Muscle layer of duodenum (tissue), 2 donors: ENCODE data around the gene PHPT1.

Experiments used
- H3K27ac ChIP-seq: one replicate; pipeline ENCODE4 v1.7.0; 2013; ENCODE audit warnings: mild to moderate bottlenecking, low read length
- H3K27me3 ChIP-seq: one replicate; pipeline ENCODE4 v1.7.0; 2013; ENCODE audit warnings: low read depth, mild to moderate bottlenecking, control low read depth, low read length
- H3K36me3 ChIP-seq, 2 donors: one replicate each; pipeline ENCODE4 v1.7.0; 2013; ENCODE audit warnings: low read length in 2 of 2, control low read depth in 1 of 2, mild to moderate bottlenecking in 1 of 2; ENCODE audit not compliant: insufficient read depth in 2 of 2, control insufficient read depth in 1 of 2
- H3K4me1 ChIP-seq, 2 donors: one replicate each; pipeline ENCODE4 v1.7.0; 2013; ENCODE audit warnings: low read length in 2 of 2, mild to moderate bottlenecking in 2 of 2, control low read depth in 1 of 2, moderate library complexity in 1 of 2; ENCODE audit not compliant: insufficient read depth in 2 of 2, control insufficient read depth in 1 of 2
- H3K4me3 ChIP-seq, 2 donors: one replicate each; pipeline ENCODE4 v1.7.0; 2013; ENCODE audit warnings: low read length in 2 of 2, low read depth in 1 of 2, mild to moderate bottlenecking in 1 of 2
- H3K9me3 ChIP-seq, 2 donors: one replicate each; pipeline ENCODE4 v1.7.0; 2013; ENCODE audit warnings: low read length in 2 of 2, control low read depth in 1 of 2, mild to moderate bottlenecking in 1 of 2; ENCODE audit not compliant: control insufficient read depth in 1 of 2
- donor health status: healthy.

PHPT1 gene

DNA sequence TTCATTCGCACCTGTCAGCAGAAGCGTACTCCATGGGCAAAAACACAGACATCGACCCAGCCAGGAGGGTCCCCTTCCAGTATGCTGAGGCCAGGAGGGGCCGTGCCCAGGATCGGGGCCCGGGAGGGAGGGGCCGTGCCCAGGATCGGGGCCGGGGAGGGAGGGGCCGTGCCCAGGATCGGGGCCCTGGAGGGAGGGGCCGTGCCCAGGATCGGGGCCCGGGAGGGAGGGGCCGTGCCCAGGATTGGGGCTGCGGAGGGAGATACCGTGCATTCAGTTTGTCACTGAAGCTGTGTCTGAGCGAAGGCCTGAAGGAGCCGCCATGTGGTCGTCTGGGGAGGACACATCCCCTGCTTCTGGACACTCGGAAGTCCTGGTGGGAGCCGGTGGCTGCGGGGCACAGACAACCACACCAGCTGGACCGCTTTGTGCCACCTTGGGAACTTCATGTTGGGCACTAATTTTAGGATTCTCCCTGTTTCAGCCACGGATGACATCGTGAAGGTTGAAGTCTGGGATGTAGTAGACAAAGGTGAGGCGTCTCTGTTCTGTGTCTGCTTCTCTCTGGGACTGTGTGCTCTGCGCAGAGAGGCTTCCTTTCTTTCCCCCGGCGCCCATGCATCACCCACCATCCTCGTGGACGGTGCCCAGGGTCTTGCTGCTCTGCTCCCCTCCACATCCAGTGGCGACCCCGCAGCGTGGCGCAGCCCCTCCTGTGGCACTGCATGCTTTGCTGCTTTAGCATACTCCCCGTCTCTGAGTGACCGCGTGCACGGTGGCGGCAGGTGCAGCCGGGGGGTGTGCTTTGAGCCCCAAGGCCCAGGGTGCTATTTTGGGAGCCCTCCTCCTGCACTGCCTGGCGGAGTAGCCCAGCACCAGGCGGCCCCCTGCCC is 23.7 kb upstream of the PHPT1 start:
- Histone ChIP-seq H3K36me3 (peaks cover 13 to 68% of the 10 kb centered on the region in 2 donors), H3K4me3 (no peak overlapping the region), H3K4me1 (peaks cover 0 to 7% of the 10 kb centered on the region in 2 donors), H3K27ac (no peak overlapping the region), H3K27me3 (no peaks in the 10 kb centered on the region), H3K9me3 (no peaks in the 10 kb centered on the region)

DNA sequence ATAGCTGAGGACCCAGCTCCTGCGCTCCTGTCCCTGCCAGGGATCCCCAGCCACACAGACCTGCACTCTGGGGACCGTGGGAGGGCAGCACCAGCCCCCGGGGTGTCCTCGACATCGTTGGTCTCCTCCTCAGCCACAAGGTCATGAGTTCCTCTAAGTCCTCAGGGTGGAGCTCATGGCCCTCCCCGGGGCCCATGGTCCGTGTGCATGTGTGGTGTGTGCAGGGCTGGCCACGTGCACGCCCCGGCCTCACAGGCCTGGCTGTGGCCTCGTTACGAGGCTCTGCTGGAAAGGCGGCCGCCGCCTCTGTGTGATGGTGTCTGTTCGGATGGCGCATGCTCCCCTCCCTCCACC is 23.0 kb upstream of the PHPT1 start:
- H3K27me3 ChIP-seq: no peaks in the 10 kb centered on the region
- no peaks in the 10 kb centered on the region for H3K9me3 ChIP-seq
- no peak overlapping the region for H3K4me3 ChIP-seq
- peaks cover 13 to 74% of the 10 kb centered on the region in 2 donors for H3K36me3 ChIP-seq
- peaks cover 0 to 1% of the 10 kb centered on the region in 2 donors for H3K4me1 ChIP-seq
- no peak overlapping the region for H3K27ac ChIP-seq

DNA sequence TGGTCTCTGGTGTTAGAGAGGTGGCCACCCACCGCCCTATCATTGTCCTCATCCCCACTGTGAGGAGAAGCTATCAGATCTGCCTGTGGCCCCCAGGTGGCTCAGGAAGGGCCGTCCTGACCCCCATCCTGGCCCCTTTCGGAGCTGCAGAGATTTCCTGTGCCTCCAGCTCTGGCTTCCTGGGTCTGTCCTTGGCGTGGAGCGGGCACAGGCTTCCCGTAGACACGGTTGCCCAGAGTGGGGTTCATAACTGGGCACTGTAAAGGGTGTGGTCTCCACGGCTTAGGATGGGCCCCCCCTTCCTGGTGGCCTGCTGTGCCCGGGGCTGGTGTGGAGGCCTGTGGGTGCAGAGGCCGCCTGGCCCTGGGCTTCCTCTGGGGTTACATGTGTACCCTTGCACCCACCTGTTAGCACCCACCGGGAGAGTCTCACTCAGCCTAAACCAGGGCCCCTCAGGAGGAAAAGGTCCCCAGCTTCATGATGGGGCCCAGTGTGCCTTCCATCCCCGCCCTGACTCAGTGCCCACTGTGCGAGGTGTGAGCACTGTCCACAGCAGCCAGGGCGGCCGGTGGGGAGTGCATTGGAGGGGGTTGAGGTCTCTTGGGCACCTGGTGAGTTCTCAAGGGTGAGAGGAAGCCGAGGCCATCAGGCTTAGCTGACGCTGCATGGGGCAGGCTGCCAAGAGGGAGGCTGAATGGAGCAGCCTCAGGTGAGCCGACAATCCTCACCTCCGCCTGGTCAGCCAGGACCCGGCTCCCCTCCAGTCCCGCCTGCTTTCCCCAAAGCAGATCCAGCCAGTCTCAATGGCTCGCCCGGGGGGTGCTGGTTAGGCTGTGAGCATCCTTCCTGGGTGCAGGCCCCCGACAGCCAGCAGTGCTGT is 22.3 kb upstream of the PHPT1 start:
- Histone ChIP-seq H3K4me1 (no peaks in the 10 kb centered on the region), H3K4me3 (no peak overlapping the region), H3K9me3 (no peaks in the 10 kb centered on the region), H3K27me3 (no peaks in the 10 kb centered on the region), H3K27ac (no peak overlapping the region), H3K36me3 (peaks cover 13 to 80% of the 10 kb centered on the region in 2 donors)

DNA sequence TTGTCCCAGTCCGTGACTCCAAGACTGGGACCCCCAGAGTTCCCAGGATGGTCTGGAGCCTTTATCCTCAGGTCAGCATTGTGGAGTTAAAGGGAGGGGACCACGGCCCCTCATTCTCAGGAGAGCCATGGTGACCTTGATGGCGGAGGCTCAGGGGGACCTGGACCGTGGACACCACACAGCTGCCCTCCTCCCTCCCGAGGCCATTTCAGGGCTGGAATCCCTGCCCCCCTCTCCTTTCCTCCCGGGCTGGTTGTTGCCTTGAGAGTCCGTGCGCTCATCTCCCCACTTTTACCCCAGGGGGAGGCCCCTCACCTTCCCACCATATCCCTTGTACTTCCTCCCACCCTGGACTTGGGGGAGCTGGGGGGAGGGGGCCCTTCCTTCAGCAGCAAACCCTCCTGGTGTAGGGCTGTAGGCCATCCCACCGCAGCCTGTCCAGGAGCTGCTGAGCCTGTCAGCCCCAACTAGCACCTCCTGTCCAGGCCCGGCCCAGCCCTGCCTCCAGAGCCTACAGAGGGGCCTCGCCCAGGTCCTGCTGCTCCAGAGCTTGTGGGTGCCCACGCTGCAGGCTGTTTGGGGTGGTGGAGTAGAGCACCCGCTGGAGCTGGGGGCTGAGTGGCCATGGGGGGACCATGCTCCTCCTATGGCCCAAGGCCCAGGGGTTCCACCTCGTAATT is 21.3 kb upstream of the PHPT1 start:
- no peak overlapping the region for H3K4me3 ChIP-seq
- peaks cover 13 to 90% of the 10 kb centered on the region in 2 donors for H3K36me3 ChIP-seq
- no peak overlapping the region for H3K27ac ChIP-seq

DNA sequence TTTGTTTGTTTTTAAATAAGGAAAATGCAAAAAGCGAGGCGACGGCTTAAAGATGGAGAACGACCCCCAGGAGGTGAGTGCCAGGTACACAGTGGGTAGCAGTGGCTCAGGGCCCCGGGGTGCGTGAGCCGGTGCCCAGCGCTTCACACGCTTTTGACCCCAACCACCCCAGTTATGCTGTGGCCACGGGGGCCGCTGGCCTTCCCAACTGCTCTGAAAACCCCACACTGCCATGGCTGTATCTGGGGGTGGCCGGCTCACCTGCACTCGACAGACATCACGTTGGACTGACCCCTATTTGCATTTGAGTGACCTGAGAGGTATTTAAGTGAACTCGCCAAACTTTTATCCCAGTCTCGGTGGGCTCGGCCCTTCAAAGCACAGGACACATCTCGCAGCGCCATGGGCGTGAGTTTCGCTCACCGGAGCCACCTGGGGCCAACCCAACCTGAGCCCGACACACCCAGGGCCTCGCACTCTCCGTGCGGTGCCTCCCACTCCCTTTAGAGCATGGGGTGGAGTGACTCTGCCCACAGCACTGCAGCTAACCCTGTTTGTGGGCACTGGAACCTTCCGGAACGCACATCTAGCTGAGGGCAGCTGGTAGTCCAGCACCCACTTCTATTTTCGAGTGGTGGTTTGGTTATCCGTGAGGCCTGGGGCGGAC is 20.6 kb upstream of the PHPT1 start:
- H3K36me3 ChIP-seq: peaks cover 13 to 88% of the 10 kb centered on the region in 2 donors
- H3K4me3 ChIP-seq: no peak overlapping the region
- H3K9me3 ChIP-seq: no peaks in the 10 kb centered on the region
- no peak overlapping the region for H3K27ac ChIP-seq
- H3K4me1 ChIP-seq: no peaks in the 10 kb centered on the region
- no peaks in the 10 kb centered on the region for H3K27me3 ChIP-seq

More for the DNA sequence above, 21.3 kb upstream of the PHPT1 start:
- H3K27me3 ChIP-seq: no peaks in the 10 kb centered on the region
- no peaks in the 10 kb centered on the region for H3K9me3 ChIP-seq
- no peaks in the 10 kb centered on the region for H3K4me1 ChIP-seq

DNA sequence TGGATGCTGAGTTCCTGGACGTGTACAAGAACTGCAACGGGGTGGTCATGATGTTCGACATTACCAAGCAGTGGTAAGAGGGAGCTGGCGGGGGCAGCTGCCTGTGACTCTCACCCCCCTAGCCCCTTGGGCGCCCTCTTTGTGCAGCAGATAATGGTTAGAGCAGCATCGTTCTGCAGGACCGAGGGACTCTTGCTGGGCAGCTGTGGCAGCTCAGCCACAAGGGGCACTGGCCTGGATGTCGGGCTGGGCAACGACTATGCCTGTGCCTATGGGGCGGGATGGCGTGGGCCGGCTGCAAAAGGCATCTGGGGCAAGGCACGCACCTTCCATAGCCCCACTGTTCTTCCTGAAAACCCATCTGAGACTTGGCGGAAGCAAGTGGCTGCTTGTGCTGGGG is 19.8 kb upstream of the PHPT1 start:
- H3K36me3 ChIP-seq: peaks cover 13 to 83% of the 10 kb centered on the region in 2 donors
- H3K4me3 ChIP-seq: no peak overlapping the region
- no peaks in the 10 kb centered on the region for H3K27me3 ChIP-seq
- no peak overlapping the region for H3K27ac ChIP-seq
- no peaks in the 10 kb centered on the region for H3K9me3 ChIP-seq
- no peaks in the 10 kb centered on the region for H3K4me1 ChIP-seq

DNA sequence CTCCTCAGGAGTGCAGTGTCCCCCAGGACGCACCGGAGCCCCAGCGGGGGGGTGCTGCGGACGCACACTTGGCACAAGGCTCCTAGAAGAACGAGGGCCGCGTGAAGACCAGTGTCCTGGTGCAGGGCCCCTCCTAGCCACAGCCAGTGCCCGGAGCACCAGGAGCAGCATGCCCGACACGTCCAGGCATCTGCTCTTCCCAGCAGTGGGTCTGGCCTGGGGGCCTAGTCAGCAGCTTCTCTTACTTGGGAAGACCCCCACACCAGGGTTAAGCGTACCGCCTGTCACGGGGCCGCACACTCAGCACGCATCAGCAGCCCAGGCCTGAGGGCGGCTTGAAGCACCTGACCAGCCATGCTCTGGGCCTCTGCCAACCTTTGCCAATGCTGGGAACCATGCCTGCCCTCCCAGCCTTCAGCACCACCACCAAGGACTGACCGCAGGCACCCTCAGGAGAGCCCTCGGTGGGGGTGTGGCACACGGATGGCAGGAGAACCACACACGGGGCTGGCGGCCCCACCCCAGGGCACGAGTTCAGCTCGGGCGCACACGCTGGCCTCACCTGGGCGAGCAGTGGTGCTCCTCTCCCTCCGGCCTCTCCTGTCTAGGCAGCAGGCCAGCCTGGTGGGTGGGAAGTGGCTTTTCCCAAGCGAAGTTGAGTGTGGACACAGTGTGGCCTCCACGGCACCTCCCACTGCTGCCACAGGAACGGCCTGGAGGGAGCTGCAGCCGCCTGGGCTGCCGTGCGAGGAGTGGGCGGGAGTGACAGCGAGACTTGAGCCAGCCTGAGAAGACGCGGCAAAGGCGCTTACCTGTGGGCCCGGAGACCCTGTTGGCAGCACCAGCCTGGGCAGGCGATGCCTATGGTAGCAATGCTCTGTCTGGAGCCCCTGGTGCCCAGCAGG is 19.0 kb upstream of the PHPT1 start:
- Histone ChIP-seq H3K9me3 (no peaks in the 10 kb centered on the region), H3K4me1 (no peaks in the 10 kb centered on the region), H3K36me3 (peaks cover 13 to 77% of the 10 kb centered on the region in 2 donors), H3K4me3 (no peak overlapping the region), H3K27me3 (no peaks in the 10 kb centered on the region), H3K27ac (no peak overlapping the region)

DNA sequence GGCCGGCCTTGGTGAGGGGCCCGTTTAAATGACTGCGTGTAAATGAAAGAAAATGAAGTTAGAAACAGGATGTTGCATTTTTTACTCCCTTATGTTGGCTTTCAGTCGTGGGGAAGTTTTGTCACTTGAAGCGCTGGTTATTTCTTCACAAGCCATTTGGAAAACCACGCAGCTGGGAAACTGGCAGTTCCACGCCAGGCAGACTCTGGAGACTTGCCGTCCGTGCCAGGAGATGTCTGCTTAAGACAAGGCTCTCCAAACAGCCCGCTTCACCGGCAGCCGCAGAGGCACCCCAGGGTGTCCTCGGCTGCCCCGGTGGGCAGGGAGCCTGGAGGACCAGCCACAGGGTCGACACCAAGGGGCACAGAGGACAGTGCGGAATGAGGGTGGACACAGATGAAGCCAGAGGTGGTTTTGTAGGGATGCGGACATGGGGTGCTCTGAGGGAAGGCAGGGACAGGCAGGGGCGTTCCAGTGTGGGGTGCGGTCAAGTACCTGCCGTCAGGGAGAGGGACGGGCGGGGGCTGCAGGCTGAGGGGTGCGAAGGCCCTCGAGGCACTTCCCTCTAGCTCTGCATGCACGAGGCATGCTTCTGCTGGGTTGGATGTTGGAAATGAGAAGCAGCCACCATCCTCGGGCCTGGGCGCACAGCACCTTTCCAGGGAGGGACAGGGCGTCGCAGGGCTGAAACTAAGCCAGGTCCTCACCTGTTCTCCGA is 18.0 kb upstream of the PHPT1 start:
- no peaks in the 10 kb centered on the region for H3K4me1 ChIP-seq
- H3K4me3 ChIP-seq: no peak overlapping the region
- peaks cover 13 to 70% of the 10 kb centered on the region in 2 donors for H3K36me3 ChIP-seq
- H3K27me3 ChIP-seq: no peaks in the 10 kb centered on the region
- no peaks in the 10 kb centered on the region for H3K9me3 ChIP-seq
- H3K27ac ChIP-seq: no peak overlapping the region

DNA sequence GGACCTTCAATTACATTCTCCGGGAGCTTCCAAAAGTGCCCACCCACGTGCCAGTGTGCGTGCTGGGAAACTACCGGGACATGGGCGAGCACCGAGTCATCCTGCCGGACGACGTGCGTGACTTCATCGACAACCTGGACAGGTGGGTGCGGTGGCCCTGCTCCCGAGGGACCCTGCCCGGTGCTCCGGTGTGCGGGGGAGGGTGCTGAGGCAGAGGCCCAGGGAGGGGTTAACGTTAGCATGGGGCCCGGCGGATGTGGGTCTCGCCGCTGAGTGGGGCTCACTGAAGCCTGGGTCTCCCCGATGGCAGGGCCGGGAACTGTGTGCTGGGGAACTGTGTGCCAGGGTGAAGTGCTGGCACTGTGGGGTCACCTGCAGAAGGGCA is 17.5 kb upstream of the PHPT1 start:
- Histone ChIP-seq H3K4me1 (no peaks in the 10 kb centered on the region), H3K4me3 (no peak overlapping the region), H3K27me3 (no peaks in the 10 kb centered on the region), H3K36me3 (peaks cover 13 to 69% of the 10 kb centered on the region in 2 donors), H3K9me3 (no peaks in the 10 kb centered on the region), H3K27ac (no peak overlapping the region)

DNA sequence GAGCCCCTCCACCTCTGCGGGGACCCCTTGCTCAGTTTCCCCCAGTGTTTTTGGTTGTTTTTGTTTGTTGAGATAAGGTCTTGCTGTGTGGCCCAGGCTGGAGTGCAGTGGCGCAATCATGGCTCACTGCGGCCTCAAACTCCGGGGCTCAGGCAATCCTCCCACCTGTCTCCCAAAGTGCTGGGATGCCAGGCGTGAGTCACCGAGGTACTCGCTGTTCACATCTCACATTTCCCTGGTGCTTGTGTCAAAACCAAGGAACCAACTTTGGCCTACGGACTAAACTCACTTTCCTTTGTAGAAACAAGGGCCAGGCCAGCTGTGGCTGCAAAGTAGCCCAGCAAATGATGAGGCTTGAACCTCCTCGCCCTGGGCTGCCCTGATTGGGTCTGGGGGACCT is 16.6 kb upstream of the PHPT1 start:
- Histone ChIP-seq H3K27ac (no peak overlapping the region), H3K4me3 (no peak overlapping the region), H3K36me3 (peaks cover 13 to 62% of the 10 kb centered on the region in 2 donors), H3K4me1 (no peaks in the 10 kb centered on the region), H3K27me3 (no peaks in the 10 kb centered on the region), H3K9me3 (no peaks in the 10 kb centered on the region)
